Mucosa of descending colon (tissue), 3 donors: Measurements from ENCODE around the gene FYB1. TPM values are rescaled to one million over a fixed set of nuclear protein-coding genes. Genes with fewer than 3 reads are reported as not detected.

Source experiments
- ATAC-seq: fragments of 200-7000 bp; cut with Tn5 transposase; one replicate; pipeline ENCODE4 v1.9.1; 2020; ENCODE audit warnings: mild to moderate bottlenecking, moderate library complexity
- DNase-seq, 3 donors: peaks; one replicate each; pipeline ENCODE4 v3.0.0-alpha.2; 2020
- H3K36me3 ChIP-seq: fragments of 200-600 bp; one replicate; pipeline ENCODE4 v1.8.0; 2021; ENCODE audit warnings: low read depth, mild to moderate bottlenecking
- H3K4me1 ChIP-seq: fragments of 200-600 bp; one replicate; pipeline ENCODE4 v1.8.0; 2021; ENCODE audit warnings: low read depth, mild to moderate bottlenecking
- H3K4me3 ChIP-seq: fragments of 200-600 bp; one replicate; pipeline ENCODE4 v1.8.0; 2021; ENCODE audit warnings: mild to moderate bottlenecking
- H3K9me3 ChIP-seq: fragments of 200-600 bp; one replicate; pipeline ENCODE4 v1.8.0; 2021; ENCODE audit warnings: mild to moderate bottlenecking
- CTCF ChIP-seq: fragments of 200-600 bp; IDR thresholded peaks from one replicate; pipeline ENCODE4 v1.8.0; 2022; ENCODE audit warnings: antibody characterized with exemption, mild to moderate bottlenecking
- intact Hi-C, 2 donors: fragments of 100-400 bp; cut with DNase I in 1 of 2; cut with micrococcal nuclease in 1 of 2; formaldehyde crosslinking; loops; one replicate each; pipeline versions ENCODE4 v1.11.0 to v1.11.1; 2022; cut with DNase I, micrococcal nuclease
- total RNA-seq, 3 donors: library from RNA; stranded (reverse); fragmentation: NEBNext Ultra II Directional in 2 of 3; extraction: Animal tissue kit (Norgen Biotek cat#: 25700) in 2 of 3; gene quantifications; one replicate each; pipeline versions ENCODE4 v1.2.1 to v1.2.4, GENCODE V29; 2021 to 2023
- donor health status: DM: no; HTN: no; CAD: no; lungs with moderate emphysema.
- donor health status: DM: no; HTN: no; CAD: no.
- donor health status: DM: no; HTN: yes; CAD: no.

FYB1 gene
- total RNA-seq, 3 donors from 2014 or later, result 11.5 to 19.4 (median 13.1) TPM

- ATAC-seq (peak; percentile 72), DNase-seq (no peak)
- Histone ChIP-seq H3K36me3 (no peaks in the 10 kb centered on the region), H3K4me3 (no peak overlapping the region), H3K9me3 (no peaks in the 10 kb centered on the region), H3K4me1 (no peaks in the 10 kb centered on the region)
- intact Hi-C loops, result no loop called here
- TF ChIP-seq CTCF, result no peak
Observed at GRCh38 chr5:39177631-39177964, 41.8 kb downstream of the FYB1 start.

GRCh38 chr5:39176759-39177630 lies 42.4 kb downstream of the FYB1 start:
- no peak for TF ChIP-seq CTCF
- H3K4me1 ChIP-seq, result no peaks in the 10 kb centered on the region
- H3K9me3 ChIP-seq, result no peaks in the 10 kb centered on the region
- no peaks in the 10 kb centered on the region for H3K36me3 ChIP-seq
- ATAC-seq (peak; percentile 70), DNase-seq (peak in 1 of 3 donors; percentile 33)
- H3K4me3 ChIP-seq, result no peak overlapping the region
- intact Hi-C loops, result no loop called here

- Histone ChIP-seq H3K4me3 (no peak overlapping the region), H3K36me3 (no peaks in the 10 kb centered on the region), H3K4me1 (no peaks in the 10 kb centered on the region), H3K9me3 (no peaks in the 10 kb centered on the region)
- intact Hi-C loops, result no loop called here
- TF ChIP-seq CTCF, result no peak
- ATAC-seq (no peak), DNase-seq (no peak)
Observed at GRCh38 chr5:39175273-39175955, 43.9 kb downstream of the FYB1 start.

- ATAC-seq (no peak), DNase-seq (no peak)
- no peak for TF ChIP-seq CTCF
- H3K4me1 ChIP-seq, result no peaks in the 10 kb centered on the region
- intact Hi-C loops, result no loop called here
- H3K4me3 ChIP-seq, result no peak overlapping the region
- H3K36me3 ChIP-seq, result no peaks in the 10 kb centered on the region
- no peaks in the 10 kb centered on the region for H3K9me3 ChIP-seq
Observed at GRCh38 chr5:39173069-39173468, 46.3 kb downstream of the FYB1 start.

GRCh38 chr5:39172593-39172992 lies 46.8 kb downstream of the FYB1 start:
- DNase-seq (no peak), ATAC-seq (no peak)

More at GRCh38 chr5:39172593-39172992, 46.8 kb downstream of the FYB1 start:
- TF ChIP-seq CTCF, result no peak
- Histone ChIP-seq H3K9me3 (no peaks in the 10 kb centered on the region), H3K4me3 (no peak overlapping the region), H3K36me3 (no peaks in the 10 kb centered on the region), H3K4me1 (no peaks in the 10 kb centered on the region)
- intact Hi-C loops, result no loop called here
